ENCODE measurements around the gene LTBP4. TPM values are rescaled to one million over a fixed set of nuclear protein-coding genes. Genes with fewer than 3 reads are reported as not detected.

Gene LTBP4
- polyA plus RNA-seq, 2 donors: 69.9 to 117 TPM

DNA sequence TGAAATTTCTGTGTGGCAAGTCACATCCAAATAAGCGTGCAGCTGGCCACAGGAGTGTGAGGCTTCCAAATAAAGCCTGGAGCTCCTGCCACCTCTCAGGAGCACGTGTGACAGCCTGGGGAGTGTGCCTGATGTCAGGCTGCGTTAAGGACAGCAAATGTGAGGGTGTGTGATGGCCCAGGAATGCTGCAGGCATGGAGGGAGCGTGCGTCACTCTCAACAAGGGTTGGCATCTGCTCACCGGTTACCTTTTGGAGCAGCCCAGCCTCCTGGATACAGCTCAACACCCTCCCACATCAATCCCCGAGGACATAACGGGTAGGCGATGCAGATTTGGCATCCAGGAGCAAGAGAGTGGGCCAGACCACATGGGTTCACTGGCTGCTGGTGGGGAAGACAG, 70.2 kb downstream of the LTBP4 start:
- Histone ChIP-seq H3K27me3 (ENCODE audit: control insufficient read depth in 1 of 2, insufficient read depth in 2 of 2, low read length in 2 of 2) (no peaks in the 10 kb centered on the region), H3K4me1 (ENCODE audit: control insufficient read depth in 2 of 2, insufficient read depth in 2 of 2, low read length in 1 of 2) (peaks cover 0 to 5% of the 10 kb centered on the region in 2 donors), H3K27ac (ENCODE audit: low read depth in 2 of 2, low read length in 1 of 2) (peak overlapping the region in 1 of 2 donors; percentile 26), H3K4me3 (ENCODE audit: low read depth in 1 of 2, low read length in 2 of 2) (no peak overlapping the region), H3K9me3 (ENCODE audit: control insufficient read depth in 2 of 2, insufficient read depth in 1 of 2, low read depth in 1 of 2, low read length in 1 of 2) (no peaks in the 10 kb centered on the region), H3K36me3 (ENCODE audit: control insufficient read depth in 2 of 2, insufficient read depth in 2 of 2, low read length in 1 of 2) (peaks cover 12 to 52% of the 10 kb centered on the region in 2 donors)
- WGBS, 2 donors: 73 to 80% methylated on average over 9 of the region's 9 CpGs

GRCh38 chr19:40672038-40672437, 70.9 kb downstream of the LTBP4 start:
- 83 to 87% methylated on average over 2 of the region's 2 CpGs for WGBS, 2 donors
- Histone ChIP-seq H3K4me3 (ENCODE audit: low read depth in 1 of 2, low read length in 2 of 2) (no peak overlapping the region), H3K36me3 (ENCODE audit: control insufficient read depth in 2 of 2, insufficient read depth in 2 of 2, low read length in 1 of 2) (peaks cover 12 to 50% of the 10 kb centered on the region in 2 donors), H3K4me1 (ENCODE audit: control insufficient read depth in 2 of 2, insufficient read depth in 2 of 2, low read length in 1 of 2) (peaks cover 0 to under 1% of the 10 kb centered on the region in 2 donors), H3K27me3 (ENCODE audit: control insufficient read depth in 1 of 2, insufficient read depth in 2 of 2, low read length in 2 of 2) (no peaks in the 10 kb centered on the region), H3K9me3 (ENCODE audit: control insufficient read depth in 2 of 2, insufficient read depth in 1 of 2, low read depth in 1 of 2, low read length in 1 of 2) (no peaks in the 10 kb centered on the region), H3K27ac (ENCODE audit: low read depth in 2 of 2, low read length in 1 of 2) (no peak overlapping the region)

- WGBS, 2 donors: 91 to 92% methylated on average over 7 of the region's 7 CpGs
- no peaks in the 10 kb centered on the region for H3K9me3 ChIP-seq (ENCODE audit: control insufficient read depth in 2 of 2, insufficient read depth in 1 of 2, low read depth in 1 of 2, low read length in 1 of 2)
- H3K27me3 ChIP-seq (ENCODE audit: control insufficient read depth in 1 of 2, insufficient read depth in 2 of 2, low read length in 2 of 2): no peaks in the 10 kb centered on the region
- no peak overlapping the region for H3K4me3 ChIP-seq (ENCODE audit: low read depth in 1 of 2, low read length in 2 of 2)
- peaks cover 16 to 48% of the 10 kb centered on the region in 2 donors for H3K36me3 ChIP-seq (ENCODE audit: control insufficient read depth in 2 of 2, insufficient read depth in 2 of 2, low read length in 1 of 2)
- no peak overlapping the region for H3K27ac ChIP-seq (ENCODE audit: low read depth in 2 of 2, low read length in 1 of 2)
- no peaks in the 10 kb centered on the region for H3K4me1 ChIP-seq (ENCODE audit: control insufficient read depth in 2 of 2, insufficient read depth in 2 of 2, low read length in 1 of 2)
These were observed 71.6 kb downstream of the LTBP4 start for GRCh38 chr19:40672573-40673299.

DNA sequence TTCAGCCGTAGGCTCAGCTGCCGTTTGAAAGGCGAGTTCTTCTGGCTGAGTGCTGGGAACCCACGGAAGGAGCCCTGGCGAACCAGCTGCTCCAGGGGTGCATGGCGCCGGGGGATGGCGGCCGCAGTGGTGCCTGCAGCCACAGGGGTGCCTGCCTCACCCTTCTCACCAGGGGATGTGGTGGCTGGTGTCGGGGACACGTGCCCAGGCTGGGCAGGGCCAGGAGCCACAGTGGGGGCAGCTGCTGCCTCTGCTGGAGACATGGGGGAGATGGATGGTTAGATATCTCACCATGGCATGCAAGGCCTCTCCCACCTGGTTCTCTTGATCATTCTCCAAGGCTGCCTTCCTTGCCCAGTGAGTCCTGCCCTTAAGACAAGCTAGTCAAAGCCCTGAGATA, 72.2 kb downstream of the LTBP4 start:
- Histone ChIP-seq H3K27me3 (ENCODE audit: control insufficient read depth in 1 of 2, insufficient read depth in 2 of 2, low read length in 2 of 2) (no peaks in the 10 kb centered on the region), H3K27ac (ENCODE audit: low read depth in 2 of 2, low read length in 1 of 2) (no peak overlapping the region), H3K36me3 (ENCODE audit: control insufficient read depth in 2 of 2, insufficient read depth in 2 of 2, low read length in 1 of 2) (peaks cover 17 to 51% of the 10 kb centered on the region in 2 donors), H3K4me3 (ENCODE audit: low read depth in 1 of 2, low read length in 2 of 2) (no peak overlapping the region), H3K9me3 (ENCODE audit: control insufficient read depth in 2 of 2, insufficient read depth in 1 of 2, low read depth in 1 of 2, low read length in 1 of 2) (no peaks in the 10 kb centered on the region), H3K4me1 (ENCODE audit: control insufficient read depth in 2 of 2, insufficient read depth in 2 of 2, low read length in 1 of 2) (no peaks in the 10 kb centered on the region)
- WGBS, 2 donors: 92% methylated on average over 11 of the region's 11 CpGs

DNA sequence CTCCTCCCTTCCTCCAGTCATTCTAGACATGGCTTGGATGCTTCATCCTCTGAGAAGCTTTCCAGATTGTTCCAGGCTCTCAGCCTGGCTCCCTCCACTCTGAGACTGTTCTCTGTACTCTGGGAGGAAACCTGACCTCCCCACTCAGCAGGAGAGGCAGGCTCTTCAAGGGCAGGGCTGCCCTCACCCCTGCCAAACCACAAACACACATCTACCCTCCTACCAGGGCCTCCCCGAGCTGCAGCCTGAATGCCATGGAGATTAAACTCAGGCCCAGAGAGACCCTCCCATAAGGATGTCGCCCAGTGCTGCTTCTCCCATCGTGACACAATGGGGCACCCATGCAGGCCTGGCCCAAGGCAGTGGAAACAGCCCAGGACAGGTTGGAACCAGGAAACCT, 73.1 kb downstream of the LTBP4 start:
- H3K36me3 ChIP-seq (ENCODE audit: control insufficient read depth in 2 of 2, insufficient read depth in 2 of 2, low read length in 1 of 2): peaks cover 17 to 47% of the 10 kb centered on the region in 2 donors
- 70 to 87% methylated on average over 3 of the region's 3 CpGs for WGBS, 2 donors

GRCh38 chr19:40677156-40677555, 76.0 kb downstream of the LTBP4 start:
- no peaks in the 10 kb centered on the region for H3K9me3 ChIP-seq (ENCODE audit: control insufficient read depth in 2 of 2, insufficient read depth in 1 of 2, low read depth in 1 of 2, low read length in 1 of 2)
- H3K4me1 ChIP-seq (ENCODE audit: control insufficient read depth in 2 of 2, insufficient read depth in 2 of 2, low read length in 1 of 2): no peaks in the 10 kb centered on the region
- no peak overlapping the region for H3K27ac ChIP-seq (ENCODE audit: low read depth in 2 of 2, low read length in 1 of 2)
- 96 to 97% methylated on average over 23 of the region's 23 CpGs for WGBS, 2 donors
- no peak overlapping the region for H3K4me3 ChIP-seq (ENCODE audit: low read depth in 1 of 2, low read length in 2 of 2)
- no peaks in the 10 kb centered on the region for H3K27me3 ChIP-seq (ENCODE audit: control insufficient read depth in 1 of 2, insufficient read depth in 2 of 2, low read length in 2 of 2)
- peaks cover 10 to 38% of the 10 kb centered on the region in 2 donors for H3K36me3 ChIP-seq (ENCODE audit: control insufficient read depth in 2 of 2, insufficient read depth in 2 of 2, low read length in 1 of 2)

More for the DNA sequence above, 73.1 kb downstream of the LTBP4 start:
- Histone ChIP-seq H3K27ac (ENCODE audit: low read depth in 2 of 2, low read length in 1 of 2) (peak overlapping the region in 1 of 2 donors; percentile 33), H3K4me3 (ENCODE audit: low read depth in 1 of 2, low read length in 2 of 2) (no peak overlapping the region), H3K9me3 (ENCODE audit: control insufficient read depth in 2 of 2, insufficient read depth in 1 of 2, low read depth in 1 of 2, low read length in 1 of 2) (no peaks in the 10 kb centered on the region), H3K4me1 (ENCODE audit: control insufficient read depth in 2 of 2, insufficient read depth in 2 of 2, low read length in 1 of 2) (no peaks in the 10 kb centered on the region), H3K27me3 (ENCODE audit: control insufficient read depth in 1 of 2, insufficient read depth in 2 of 2, low read length in 2 of 2) (no peaks in the 10 kb centered on the region)

Other genes with a start within 250 kb of the LTBP4 start
- under 1 TPM; 0.04 to 0.08 TPM for gene HIPK4, start 211.2 kb upstream of the LTBP4 start, polyA plus RNA-seq
- gene PRX, start 188.0 kb upstream of the LTBP4 start, polyA plus RNA-seq: 1 to 10 TPM; 1.0 to 1.1 TPM
- gene SERTAD1, start 175.4 kb upstream of the LTBP4 start, polyA plus RNA-seq: 10 to 100 TPM; 20.7 to 21.5 TPM
- gene SERTAD3, start 157.0 kb upstream of the LTBP4 start, polyA plus RNA-seq: 10 to 100 TPM; 12.2 to 19.1 TPM
- gene BLVRB, start 135.6 kb upstream of the LTBP4 start, polyA plus RNA-seq: 100 to 1,000 TPM; 213 to 241 TPM
- gene SPTBN4, start 134.4 kb upstream of the LTBP4 start, polyA plus RNA-seq: 1 to 10 TPM in 1 of 2 donors, under 1 TPM in 1; 0.68 to 1.2 TPM
- 10 to 100 TPM; 47.9 to 53.6 TPM for gene SHKBP1, start 24.5 kb upstream of the LTBP4 start, polyA plus RNA-seq
- gene NUMBL, start 89.3 kb downstream of the LTBP4 start, polyA plus RNA-seq: 10 to 100 TPM in 1 of 2 donors, 1 to 10 TPM in 1; 9.0 to 14.4 TPM
- gene COQ8B, start 115.5 kb downstream of the LTBP4 start, polyA plus RNA-seq: 10 to 100 TPM; 18.4 to 27.2 TPM
- 100 to 1,000 TPM in 1 of 2 donors, 10 to 100 TPM in 1; 57.4 to 172 TPM for gene ITPKC, start 115.7 kb downstream of the LTBP4 start, polyA plus RNA-seq
- gene ACTMAP, start 149.1 kb downstream of the LTBP4 start, polyA plus RNA-seq: 1 to 10 TPM; 3.1 to 6.8 TPM
- gene SNRPA, start 149.8 kb downstream of the LTBP4 start, polyA plus RNA-seq: 10 to 100 TPM; 48.9 to 58.1 TPM
- gene MIA, start 174.2 kb downstream of the LTBP4 start, polyA plus RNA-seq: 1 to 10 TPM in 1 of 2 donors, under 1 TPM in 1; 0.47 to 1.8 TPM
- 10 to 100 TPM; 30.9 to 41.8 TPM for gene RAB4B, start 176.9 kb downstream of the LTBP4 start, polyA plus RNA-seq
- 10 to 100 TPM; 36.3 to 44.7 TPM for gene EGLN2, start 197.8 kb downstream of the LTBP4 start, polyA plus RNA-seq
- not detected for gene CYP2A6, start 249.1 kb downstream of the LTBP4 start, polyA plus RNA-seq